Fibroblast of skin of back (primary cell): ENCODE data around the gene TFEC.
"Not testable (repeated sequence)": the region's sequence is repeated elsewhere in the genome, so short reads cannot be mapped to it uniquely, and the experiment has no call there.

Experiments used
- DNase-seq: peaks from one replicate; pipeline ENCODE4 v3.0.0-alpha.2; 2013

The TFEC gene

DNA sequence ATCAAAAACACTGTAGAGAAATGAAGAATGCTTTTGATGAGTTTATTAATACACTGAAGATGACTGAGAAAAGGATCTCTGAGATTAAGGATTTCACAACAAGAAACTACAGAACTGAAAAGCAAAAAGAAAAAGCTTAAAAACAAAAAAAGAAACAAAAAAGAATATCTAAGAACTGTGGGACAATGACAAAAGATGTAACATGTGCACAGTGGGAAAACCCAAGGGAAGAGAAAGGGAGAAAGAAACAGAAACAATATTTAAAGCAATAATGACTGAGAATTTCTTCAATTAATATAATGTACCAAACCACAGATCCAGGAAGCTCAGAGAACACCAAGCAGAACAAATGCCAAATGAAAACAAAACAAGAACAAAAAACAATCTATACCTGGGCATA lies 42.2 kb downstream of the TFEC start:
- no peak for DNase-seq

DNA sequence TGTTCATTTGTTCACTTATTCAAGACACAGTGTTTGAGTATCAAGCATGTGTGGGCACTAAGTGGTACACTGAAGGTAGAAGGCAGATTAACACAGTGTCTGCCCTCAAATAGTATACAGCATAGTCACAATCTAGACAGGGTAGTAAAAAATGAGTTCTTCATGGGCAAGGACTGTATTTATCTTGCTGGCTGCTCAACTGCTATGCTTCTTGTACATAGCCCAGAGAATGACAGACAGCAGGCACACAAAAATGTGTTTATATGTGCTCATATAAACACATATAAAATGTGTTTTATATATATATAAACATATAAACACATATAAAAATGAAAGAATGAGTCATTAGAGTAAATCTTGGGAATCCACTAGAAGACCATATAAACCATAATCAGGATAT lies 43.1 kb downstream of the TFEC start:
- no peak for DNase-seq

DNA sequence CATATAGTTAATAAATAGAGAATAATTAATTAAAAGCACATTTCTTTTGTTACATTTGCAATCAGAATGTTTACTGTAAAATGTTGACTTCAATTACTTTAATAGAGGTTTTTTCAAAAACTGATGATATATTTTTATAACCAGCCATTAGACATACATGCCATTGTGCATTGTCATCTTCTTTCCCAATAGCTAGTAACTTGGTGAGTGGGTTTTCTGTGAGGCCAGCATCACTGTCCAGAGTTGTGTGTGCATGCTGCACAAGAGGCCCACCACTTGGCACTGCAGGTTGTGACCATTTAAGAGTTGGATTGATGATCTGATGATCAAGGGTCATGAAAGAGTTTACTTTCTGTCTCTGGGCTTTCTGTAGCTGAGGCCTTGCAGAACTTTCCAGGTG lies 46.5 kb downstream of the TFEC start:
- DNase-seq: peak; percentile 9

DNA sequence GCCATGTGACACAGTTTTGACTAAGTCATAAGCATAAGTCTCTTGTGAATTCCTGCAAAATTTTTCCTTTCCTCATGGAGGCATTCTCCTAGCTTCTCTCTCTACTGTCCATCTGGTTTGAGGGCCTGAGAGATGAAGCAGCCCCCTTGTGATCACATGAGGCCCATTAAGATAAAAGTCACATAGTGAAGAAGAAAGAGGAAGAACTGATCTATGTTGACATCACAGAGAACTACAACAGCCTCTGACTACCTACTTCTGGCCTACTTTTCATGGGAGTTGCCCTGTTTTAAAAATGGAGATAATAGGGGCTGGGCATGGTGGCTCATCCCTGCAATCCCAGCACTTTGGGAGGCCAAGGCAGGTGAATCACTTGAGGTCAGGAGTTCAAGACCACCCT lies 50.4 kb downstream of the TFEC start:
- no peak for DNase-seq

DNA sequence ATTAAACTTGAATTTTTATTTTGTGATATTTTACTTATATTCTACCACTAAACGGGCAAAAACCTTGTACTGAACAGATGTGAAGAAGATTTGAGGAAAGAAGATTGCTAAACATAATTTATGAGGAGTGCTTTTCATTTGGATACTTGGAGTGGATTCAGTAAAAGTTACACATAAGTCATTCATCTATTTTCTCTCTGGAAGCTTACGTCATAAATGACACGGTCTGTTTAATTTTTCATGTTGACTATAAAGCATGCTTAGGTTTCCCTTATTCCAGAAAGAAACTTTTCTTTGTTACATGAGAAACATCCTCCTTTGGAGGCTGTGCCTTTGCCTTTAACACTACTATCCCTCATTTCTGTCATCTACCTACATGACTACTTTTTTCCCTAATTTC lies 53.9 kb downstream of the TFEC start:
- no peak for DNase-seq

DNA sequence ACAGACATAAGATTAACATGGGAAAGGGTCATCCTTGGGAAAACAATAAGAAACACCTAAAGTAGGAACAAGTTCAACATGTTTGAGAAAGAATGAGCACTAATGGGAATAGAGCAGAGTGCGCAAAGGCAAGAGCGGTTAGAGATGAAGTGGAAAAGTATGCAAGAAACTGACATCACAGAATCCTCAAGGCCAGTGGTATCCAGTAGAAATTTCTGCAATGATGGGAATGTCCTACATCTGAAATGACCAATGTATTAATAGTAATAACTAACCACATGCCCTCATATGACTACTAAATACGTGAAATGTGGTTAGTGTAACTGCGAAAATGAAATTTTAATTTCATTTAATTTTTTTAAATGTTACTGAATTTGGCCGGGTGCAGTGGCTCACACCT lies 54.8 kb downstream of the TFEC start:
- DNase-seq: no peak

DNA sequence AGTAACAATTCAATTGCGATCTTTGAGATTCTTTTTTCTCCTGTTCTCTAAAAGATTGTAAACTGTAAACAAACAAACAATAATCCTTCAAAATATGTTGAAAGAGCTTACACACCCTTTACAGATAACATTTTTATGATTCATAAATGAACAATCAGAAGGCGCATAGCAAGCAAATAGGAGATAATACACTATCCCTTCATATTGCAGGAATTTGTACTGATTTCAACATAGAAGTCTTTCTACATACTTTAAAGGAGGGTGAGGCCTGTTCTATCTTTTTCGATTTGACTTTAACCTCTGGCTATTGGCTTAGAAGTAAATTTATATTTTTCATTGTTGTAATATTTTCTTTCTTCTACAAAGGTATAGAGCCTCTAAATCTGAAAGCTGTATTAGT lies 57.2 kb downstream of the TFEC start:
- no peak for DNase-seq

DNA sequence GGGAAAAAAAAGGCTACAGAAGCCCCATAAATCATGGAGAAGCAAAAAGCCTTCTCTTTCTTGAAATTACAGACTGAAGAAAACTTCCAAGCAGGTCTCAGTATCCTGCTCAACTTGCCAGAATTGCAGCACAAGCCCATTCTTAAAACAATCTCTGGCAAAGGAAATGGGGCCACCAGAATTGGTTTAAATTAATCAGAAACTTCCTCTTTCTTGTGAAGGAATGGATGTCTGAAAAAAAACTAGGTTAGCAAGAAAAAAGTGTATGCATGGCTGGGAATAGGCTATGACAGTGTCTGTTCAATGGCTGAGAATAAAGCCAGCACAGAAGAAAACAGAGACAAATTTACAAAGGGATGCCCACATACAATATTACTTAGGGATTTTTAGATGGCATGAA lies 59.1 kb downstream of the TFEC start:
- no peak for DNase-seq

DNA sequence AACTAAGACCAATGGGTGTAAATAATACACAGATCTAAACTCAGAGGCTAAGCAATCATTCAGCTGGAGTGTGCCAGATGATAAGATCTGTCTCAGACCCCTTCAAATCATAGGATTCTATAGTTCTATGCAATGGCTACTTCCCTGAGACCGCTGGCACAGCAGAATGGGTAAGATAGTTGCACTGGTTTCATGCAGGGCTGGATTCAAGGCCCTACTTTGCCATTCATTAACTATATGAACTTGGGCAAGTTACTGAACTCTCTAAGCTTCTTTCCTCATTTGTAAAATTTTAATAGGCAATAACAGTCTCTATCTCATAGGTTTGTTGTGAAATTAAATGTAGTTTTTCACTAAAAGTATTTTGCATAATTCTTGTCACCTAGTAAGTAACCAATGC lies 62.0 kb downstream of the TFEC start:
- DNase-seq: no peak

DNA sequence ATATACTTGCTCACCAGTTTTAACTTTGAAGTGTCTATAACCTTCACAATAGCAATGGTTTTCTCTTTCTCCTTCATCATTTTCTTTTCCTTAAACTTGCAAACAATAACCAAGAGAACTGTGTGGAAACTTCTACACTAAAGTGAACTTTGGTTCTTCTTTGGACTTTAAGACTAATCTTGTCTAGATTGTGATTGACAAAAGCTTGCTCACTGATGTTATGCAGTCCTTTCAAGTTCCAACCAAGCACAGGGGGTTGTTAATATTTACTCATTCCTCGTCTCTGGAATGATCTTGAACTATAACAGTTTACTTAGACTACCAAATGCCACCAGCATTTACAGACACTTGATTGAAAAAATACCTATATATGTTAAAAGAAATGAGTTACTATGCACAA lies 62.4 kb downstream of the TFEC start:
- no peak for DNase-seq

DNA sequence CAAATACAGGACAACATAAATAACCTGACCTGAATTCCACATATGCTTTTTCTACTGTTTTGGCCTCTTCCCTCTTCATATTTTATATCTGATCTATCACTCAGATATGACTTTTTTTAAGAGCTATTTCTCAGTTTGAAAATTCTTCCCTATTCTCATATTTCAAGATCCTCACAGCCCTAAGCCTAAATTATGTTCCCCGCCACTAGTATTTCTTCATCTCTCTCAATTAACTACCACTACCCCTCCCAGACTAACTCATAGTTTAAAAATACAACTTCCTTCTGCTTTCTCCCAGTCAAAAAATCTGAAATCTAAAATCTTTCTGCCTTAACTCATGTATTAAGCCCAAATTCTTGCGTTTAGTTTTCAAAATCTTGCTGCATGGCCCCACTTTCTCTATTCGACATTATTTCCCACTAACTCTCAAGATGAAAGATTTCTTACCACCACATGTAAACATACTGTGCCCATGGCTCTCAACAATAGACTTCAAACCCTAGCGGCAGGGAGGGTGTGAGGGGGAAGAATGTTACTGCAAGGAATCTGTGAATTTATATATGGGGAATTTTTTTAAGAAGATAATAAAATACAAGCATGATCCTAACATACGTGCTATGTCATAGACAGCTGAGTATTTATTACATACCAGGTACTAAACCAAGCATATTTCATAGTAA lies 64.6 kb downstream of the TFEC start:
- no peak for DNase-seq

DNA sequence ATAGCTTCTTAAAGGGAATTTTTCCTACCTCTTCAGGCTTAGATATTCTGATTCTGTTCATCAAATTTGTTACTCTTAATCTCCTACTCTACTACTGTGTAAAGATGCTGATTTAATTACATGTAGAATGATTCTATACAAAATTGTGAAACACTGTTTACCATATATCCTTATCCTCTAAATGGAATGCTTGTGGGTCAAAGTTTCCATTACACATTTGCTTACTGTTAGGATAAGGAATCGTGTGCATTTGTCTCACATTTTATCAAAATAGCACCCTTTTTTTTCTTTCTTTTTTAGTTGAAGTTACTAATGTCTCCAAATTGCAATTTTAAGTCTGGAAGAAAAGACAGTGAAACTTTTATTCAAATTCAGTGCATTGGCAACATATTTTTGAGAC lies 65.3 kb downstream of the TFEC start:
- no peak for DNase-seq

DNA sequence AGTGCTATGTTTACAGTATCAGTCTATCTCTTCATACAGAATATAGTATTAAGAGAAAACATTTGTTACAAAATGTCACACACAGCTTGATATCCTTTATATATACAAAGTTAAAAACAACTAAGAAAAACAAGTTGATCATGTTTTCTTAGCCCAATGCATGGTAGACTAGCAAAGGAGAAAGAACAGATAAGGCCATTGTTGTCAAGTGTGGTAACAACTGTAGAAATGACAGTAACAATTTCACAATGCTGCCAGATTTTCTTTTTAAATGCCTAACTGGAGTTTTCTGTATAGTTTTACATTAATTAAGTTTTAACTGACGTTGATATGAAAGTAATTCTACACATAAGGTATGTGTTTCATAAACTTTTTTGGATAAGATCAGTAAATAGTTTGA lies 65.8 kb downstream of the TFEC start:
- DNase-seq: no peak

DNA sequence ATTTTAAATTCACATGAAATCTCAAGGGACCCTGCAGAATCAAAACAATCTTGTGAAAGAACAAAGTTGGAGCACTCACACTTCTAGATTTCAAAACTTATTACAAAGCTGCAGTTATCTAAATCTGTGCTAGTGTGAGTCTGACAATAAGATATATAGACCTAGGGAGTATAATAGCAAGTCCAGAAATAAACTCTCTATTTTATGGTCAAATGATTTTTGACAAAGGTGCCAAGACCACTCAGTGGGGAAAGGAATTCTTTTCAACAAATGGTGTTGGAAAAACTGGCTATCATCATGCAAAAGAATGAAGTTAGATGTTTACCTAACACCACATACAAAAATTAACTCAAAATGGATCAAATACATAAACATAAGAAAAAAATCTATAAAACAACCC lies 68.2 kb downstream of the TFEC start:
- no peak for DNase-seq

DNA sequence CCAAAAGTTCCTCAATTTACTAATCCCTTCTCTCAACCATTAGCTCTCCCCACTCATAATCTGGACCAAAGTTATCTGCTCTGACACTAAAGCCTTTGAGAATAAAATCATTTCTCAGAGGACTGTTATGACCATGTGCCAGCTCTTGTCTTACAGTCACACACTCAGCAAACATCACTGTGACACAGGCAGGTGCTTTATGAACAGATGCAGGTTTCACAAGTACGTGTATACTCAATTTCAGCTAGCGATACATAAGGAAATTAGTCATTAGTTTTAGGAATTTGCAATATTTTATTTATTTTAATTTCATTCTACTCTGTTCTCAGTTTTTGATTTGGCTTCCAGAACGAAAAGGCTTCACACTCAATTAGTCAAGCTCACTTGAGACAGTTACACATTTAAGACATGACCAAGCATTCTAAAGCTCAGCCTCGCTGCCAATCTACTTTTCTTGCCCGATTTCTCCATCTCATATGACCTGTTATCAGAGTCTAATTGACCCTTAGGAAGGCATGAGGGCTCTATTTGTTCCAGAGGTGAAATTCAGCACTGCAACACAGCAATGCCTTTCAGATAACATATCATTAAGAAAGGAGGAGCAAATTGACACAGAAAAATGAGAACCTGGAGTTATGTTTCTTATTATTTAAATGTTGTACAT lies 76.8 kb downstream of the TFEC start:
- no peak for DNase-seq

DNA sequence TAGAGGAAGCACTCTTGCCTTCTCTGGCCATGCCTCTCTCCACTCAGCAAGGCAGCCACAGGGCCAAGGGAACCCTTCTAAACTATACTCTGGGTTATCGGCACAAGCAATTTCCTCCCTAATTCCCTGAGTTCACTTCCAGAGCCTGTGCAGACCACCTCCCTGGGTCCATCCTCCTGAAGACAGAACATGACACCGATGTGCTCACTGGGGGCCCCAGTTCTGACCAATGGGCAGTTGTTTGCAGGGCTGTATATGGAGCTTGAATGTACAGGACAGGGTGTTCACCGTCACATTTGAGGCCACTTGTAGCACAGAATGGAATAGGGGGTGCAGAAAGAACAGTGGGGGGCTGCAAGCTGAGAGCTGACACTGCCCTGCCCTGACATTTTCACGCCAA lies 77.7 kb downstream of the TFEC start:
- no peak for DNase-seq

DNA sequence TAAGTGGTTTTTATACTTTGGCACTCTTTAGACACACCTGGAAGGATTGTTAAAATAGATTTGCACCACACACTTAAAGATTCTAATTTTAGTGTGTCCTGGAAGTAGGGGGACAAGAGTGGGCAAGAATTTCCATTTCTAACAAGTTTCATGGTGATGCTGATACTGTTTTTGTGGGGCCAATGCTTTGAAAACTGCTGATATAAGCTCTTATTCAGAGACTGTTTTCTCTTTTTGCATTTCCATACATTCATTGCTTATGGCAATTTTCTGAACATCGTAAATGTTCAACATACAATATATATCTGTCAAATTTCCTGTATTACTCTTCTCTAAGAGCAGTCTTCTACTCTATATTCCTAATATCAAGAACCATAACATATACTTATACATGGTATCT lies 79.0 kb downstream of the TFEC start:
- DNase-seq: no peak

DNA sequence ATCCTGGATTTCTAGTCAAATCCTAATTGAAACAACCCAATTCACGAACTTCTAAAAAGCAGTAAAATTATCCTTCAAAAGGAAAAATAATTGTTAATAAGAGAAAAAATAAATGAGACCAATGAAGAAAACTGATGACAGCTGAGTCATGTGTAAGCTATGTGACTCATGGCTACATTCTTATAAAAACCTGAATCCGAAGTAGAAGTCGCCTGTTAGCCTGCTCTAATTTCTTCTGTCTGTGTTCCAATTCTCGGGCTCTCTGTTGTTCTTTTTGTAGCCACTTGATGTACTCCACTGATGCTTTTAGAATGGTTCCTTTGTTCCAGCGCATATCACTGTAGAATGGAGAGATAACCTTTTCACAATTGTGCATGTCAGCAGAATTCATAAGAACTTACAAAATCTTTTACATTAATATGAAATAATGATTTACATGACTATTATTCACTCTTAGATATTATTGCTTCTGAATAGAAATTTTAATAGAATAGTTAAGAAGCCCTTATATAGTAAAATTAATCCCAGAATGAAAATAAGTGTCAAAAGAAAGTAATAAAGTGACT lies 88.8 kb downstream of the TFEC start:
- peak; percentile 57 for DNase-seq

DNA sequence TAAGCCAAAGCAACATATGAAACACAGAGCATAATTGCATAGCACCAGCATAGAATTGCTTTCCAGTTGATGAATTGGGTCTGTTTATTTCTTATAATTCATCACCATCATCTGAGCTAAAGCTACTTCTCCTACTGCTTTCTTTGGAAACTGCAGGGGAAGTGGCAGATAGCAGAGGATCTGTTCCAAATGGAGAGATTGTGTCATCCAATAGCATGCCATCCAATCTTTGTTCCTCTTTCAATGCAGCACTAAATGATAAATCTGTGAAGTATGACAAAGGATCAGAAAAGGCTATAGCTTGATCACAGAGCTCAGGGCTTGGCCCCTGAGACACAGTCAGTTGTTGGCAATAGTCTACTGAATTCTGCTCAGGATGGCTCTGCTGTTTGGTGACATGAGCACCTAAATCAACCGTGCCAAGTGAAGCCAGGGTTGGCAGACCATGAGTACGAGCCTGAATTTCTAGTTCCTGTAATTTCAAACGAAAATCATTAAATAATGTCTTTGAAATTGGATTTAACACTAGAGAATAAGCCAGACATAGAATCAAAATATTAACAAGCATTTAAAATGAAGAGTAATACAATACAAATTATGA lies 90.0 kb downstream of the TFEC start:
- DNase-seq: no peak

DNA sequence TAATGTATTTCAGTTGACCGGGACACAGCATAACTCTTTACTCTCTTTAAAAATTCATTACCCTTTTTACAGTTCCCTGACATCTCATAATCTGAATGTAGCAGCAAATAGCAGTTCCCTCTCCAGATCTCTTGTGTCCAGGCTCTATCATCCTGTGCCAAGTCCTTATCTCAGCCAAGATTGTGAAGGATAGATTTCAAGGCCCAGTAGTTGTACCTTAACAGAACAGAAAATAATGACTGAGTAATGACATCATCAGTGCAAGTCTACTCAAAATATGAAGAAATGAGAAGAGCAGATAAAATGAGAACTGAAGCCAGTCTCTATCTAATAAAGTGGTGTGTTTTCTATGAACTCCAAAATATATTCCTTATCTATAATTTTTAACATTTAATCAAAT lies 92.6 kb downstream of the TFEC start:
- DNase-seq: no peak

DNA sequence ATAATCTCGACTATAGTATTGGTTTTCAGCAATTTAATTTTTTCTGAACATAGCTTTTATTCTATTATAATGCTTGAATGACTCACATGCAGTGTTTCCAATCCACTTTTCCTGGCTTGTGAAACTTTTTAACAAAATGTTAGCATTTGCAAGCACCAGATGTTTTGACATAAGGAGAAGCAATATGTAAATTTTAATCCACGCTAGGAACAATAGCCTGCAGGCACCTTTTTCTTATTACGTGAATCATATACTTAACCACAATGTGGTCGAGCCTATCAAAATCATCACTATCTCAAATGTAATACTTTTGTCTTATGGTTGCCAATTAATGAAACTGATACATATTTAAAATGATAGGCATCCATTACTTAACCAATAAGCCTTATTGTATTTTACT lies 97.1 kb downstream of the TFEC start:
- DNase-seq: peak; percentile 4

DNA sequence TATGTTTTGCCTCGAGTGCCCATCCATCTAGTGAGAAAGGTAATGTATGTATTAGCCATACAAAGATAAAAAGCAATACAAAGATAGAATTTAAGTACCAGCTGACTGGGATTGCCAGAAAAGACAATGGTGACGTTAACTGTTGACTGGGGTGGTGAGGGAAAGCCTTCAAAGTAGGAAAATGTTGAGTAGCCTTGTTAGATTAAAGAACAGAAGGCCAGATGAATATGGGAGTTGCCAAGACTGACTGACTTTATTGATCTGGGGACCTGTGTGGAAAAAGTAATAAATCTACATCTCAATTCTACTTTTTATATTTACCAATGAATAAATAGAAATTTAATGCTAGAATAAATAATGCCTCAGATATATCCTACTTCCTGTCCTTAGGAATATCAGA lies 97.7 kb downstream of the TFEC start:
- no peak for DNase-seq

DNA sequence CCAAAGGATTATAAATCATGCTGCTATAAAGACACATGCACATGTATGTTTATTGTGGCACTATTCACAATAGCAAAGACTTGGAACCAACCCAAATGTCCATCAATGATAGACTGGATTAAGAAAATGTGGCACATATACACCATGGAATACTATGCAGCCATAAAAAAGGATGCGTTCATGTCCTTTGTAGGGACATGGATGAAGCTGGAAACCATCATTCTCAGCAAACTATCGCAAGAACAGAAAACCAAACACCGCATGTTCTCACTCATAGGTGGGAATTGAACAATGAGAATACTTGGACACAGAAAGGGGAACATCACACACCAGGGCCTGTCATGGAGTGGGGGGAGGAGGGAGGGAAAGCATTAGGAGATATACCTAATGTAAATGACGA lies 100.4 kb downstream of the TFEC start:
- not testable (repeated sequence) for DNase-seq

DNA sequence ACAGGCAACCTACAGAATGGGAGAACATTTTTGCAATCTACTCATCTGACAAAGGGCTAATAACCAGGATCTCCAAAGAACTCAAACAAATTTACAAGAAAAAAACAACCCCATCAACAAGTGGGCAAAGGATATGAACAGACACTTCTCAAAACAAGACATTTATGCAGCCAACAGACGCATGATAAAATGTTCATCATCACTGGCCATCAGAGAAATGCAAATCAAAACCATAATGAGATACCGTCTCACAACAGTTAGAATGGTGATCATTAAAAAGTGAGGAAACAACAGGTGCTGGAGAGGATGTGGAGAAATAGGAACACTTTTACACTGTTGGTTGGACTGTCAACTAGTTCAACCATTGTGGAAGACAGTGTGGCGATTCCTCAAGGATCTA lies 100.8 kb downstream of the TFEC start:
- not testable (repeated sequence) for DNase-seq
